HepG2 (cell line): ENCODE results near the gene TRA2B. TPM values are rescaled to one million over a fixed set of nuclear protein-coding genes. Genes with fewer than 3 reads are reported as not detected.
A peak's percentile ranks its signal among the peaks of the same experiment; 100 is the strongest.
"Not testable (repeated sequence)": the region's sequence is repeated elsewhere in the genome, so short reads cannot be mapped to it uniquely, and the experiment has no call there.

Source experiments
- ATAC-seq: fragments of 200-7000 bp; cut with Tn5 transposase; 3 replicates; pipeline ENCODE4 v1.9.1; 2020; ENCODE audit warnings: mild to moderate bottlenecking, moderate library complexity
- BruUV-seq: library from RNA; stranded (reverse); fragments of 400-500 nt; replicated peaks from 2 replicates; lab custom pipeline; 2021; lab: Mats Ljungman, UMichigan
- CTCF ChIA-PET: fragments of 300-600 bp; formaldehyde crosslinking; extraction: SDS; loops from one replicate; lab custom pipeline; 2021; ENCODE audit warnings: low total read pairs, inconsistent platforms, low intra/inter-chr PET ratio; lab: Yijun Ruan, JAX
- POLR2A ChIA-PET: fragments of 350-600 bp; sonication (Branson Sonifier 250); formaldehyde crosslinking; loops from one replicate; lab custom pipeline; 2020; ENCODE audit warnings: antibody characterized with exemption, inconsistent platforms; lab: Yijun Ruan, JAX
- DNase-seq: peaks from one replicate; pipeline ENCODE4 v3.0.0-alpha.2; 2015; ENCODE audit warnings: low spot score
- FAIRE-seq: peaks from 3 replicates; lab custom pipeline; 2011; peaks lifted over from hg19 to GRCh38; lab: Jason Lieb, UNC
- H2AFZ ChIP-seq: one replicate; pipeline ENCODE4 v1.6.1; 2011; ENCODE audit warnings: low read length, inconsistent platforms
- H3K27ac ChIP-seq: fragments of 300-600 bp; 3 replicates; pipeline ENCODE4 v1.8.0; 2011; ENCODE audit warnings: mixed run types, mild to moderate bottlenecking, mixed read lengths, low read length, inconsistent platforms; ENCODE audit not compliant: insufficient read depth; ENCODE audit errors: extremely low read length
- H3K27me3 ChIP-seq, 2 experiments: fragments of 200-600 bp in 1 of 2; 2 replicates in 1 of 2; 3 replicates in 1 of 2; pipeline versions ENCODE4 v1.6.0 to v1.8.0; 2011; ENCODE audit warnings: low read length in 2 of 2, mild to moderate bottlenecking in 2 of 2, moderate library complexity in 2 of 2, inconsistent platforms in 1 of 2; ENCODE audit not compliant: insufficient read depth in 2 of 2, control insufficient read depth in 1 of 2
- H3K36me3 ChIP-seq, 2 experiments: fragments of 200-600 bp in 1 of 2; replicated peaks in 1 of 2; 2 replicates in 1 of 2; 3 replicates in 1 of 2; pipeline versions ENCODE4 v1.5.1 to v1.8.0; 2011; ENCODE audit warnings: low read length in 2 of 2, inconsistent platforms in 1 of 2; ENCODE audit not compliant: insufficient read depth in 2 of 2, control insufficient read depth in 1 of 2
- H3K4me1 ChIP-seq: 2 replicates; pipeline ENCODE4 v1.5.1; 2012; ENCODE audit warnings: low read length, inconsistent platforms; ENCODE audit not compliant: insufficient read depth
- H3K4me2 ChIP-seq: 2 replicates; pipeline ENCODE4 v1.6.0; 2011; ENCODE audit warnings: low read depth, low read length, inconsistent platforms
- H3K4me3 ChIP-seq, 3 experiments: fragments of 200-600 bp in 1 of 3; sonication (generic), shearing (Covaris generic) in 1 of 3; replicated peaks in 1 of 3; 2 replicates each; pipeline ENCODE4 v1.5.1; 2011 to 2016; ENCODE audit warnings: low read length in 3 of 3, inconsistent platforms in 2 of 3, low read depth in 2 of 3, mild to moderate bottlenecking in 2 of 3, control low read depth in 1 of 3, mixed read lengths in 1 of 3; ENCODE audit not compliant: insufficient read depth in 1 of 3
- H3K79me2 ChIP-seq: one replicate; pipeline ENCODE4 v1.6.1; 2011; ENCODE audit warnings: low read length, inconsistent platforms; ENCODE audit not compliant: insufficient read depth
- H3K9ac ChIP-seq: 2 replicates; pipeline ENCODE4 v1.6.0; 2011; ENCODE audit warnings: mild to moderate bottlenecking, low read depth, low read length, inconsistent platforms; ENCODE audit not compliant: insufficient read depth
- H3K9me3 ChIP-seq: 2 replicates; pipeline ENCODE4 v1.5.1; 2012; ENCODE audit warnings: mild to moderate bottlenecking, low read length
- H4K20me1 ChIP-seq: 2 replicates; pipeline ENCODE4 v1.6.0; 2011; ENCODE audit warnings: inconsistent platforms, mild to moderate bottlenecking, low read length, moderate library complexity; ENCODE audit not compliant: insufficient read depth
- POLR2A ChIP-seq, 2 experiments: IDR thresholded peaks; 2 replicates each; pipeline ENCODE4 v1.6.1; 2011; ENCODE audit warnings: low read depth in 2 of 2, low read length in 2 of 2, mild to moderate bottlenecking in 1 of 2, moderate library complexity in 1 of 2; ENCODE audit not compliant: insufficient read depth in 1 of 2
- POLR2G ChIP-seq: fragments of 200-400 bp; formaldehyde crosslinking; IDR thresholded peaks from 2 replicates; pipeline ENCODE4 v1.6.1; 2018; ENCODE audit warnings: mild to moderate bottlenecking, low read depth, low read length, moderate library complexity
- WGBS: methylation state at CpG from one replicate; pipeline ENCODE4 v1.1.6; 2017; ENCODE audit warnings: low lambda C conversion rate; 5-methylcytosine and 5-hydroxymethylcytosine counted together
- in situ Hi-C: cut with HindIII; loops from 2 replicates; pipeline ENCODE4 v1.10.0; 2017; ENCODE audit warnings: low pct_unique_long_range_greater_than_20kb; ENCODE audit not compliant: extremely low pct_ligation_motif_present
- intact Hi-C: fragments of 100-400 bp; cut with micrococcal nuclease; formaldehyde crosslinking; loops from one replicate; pipeline ENCODE4 v1.10.0; 2022; ENCODE audit not compliant: unreplicated experiment
- polyA plus RNA-seq, 8 experiments: library from polyadenylated mRNA; depleted of rRNA in 3 of 8; stranded (reverse) in 7 of 8; unstranded in 1 of 8; fragments of >200 nt; fragmentation: Illumina TruSeq in 4 of 8; extraction: Trizol in 4 of 8; gene quantifications; 2 replicates each; pipeline versions ENCODE4 v1.2.1 to v1.2.3, GENCODE V29; 2011 to 2016; ENCODE audit warnings: low read depth in 4 of 8, missing spikeins in 1 of 8, mixed read lengths in 1 of 8; ENCODE audit not compliant: insufficient read depth in 1 of 8
- total RNA-seq, 5 experiments: library from RNA; depleted of rRNA; stranded (reverse); fragments of >200 nt; fragmentation: Illumina TruSeq; extraction: Trizol; gene quantifications; 2 replicates each; pipeline ENCODE4 v1.2.3, GENCODE V29; 2016; ENCODE audit warnings: low read depth in 1 of 5

TRA2B gene
- total and polyA plus RNA-seq, 2 of the 13 experiments (the other 11 are each of a cell fraction or from before 2014, with no cell fraction given) = 105 to 241 TPM

DNA sequence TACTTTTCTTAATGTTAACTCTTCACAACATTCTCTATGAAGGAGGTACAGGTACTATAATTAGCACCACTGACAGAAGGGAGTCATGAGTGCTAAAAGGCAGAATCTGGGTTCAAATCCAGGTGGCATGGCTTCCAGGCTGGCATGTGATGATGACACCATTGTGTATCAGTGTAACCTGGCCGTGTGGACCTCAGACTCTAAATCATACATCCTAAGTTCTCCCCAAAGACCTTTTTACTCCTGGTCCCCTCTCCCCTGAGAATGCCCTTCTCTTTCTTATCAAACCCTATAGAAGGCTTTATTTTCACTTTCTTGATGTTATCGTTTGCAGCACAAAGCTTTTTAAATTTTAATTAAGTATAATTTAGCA is 26.8 kb downstream of the TRA2B start:
- BruUV-seq, H3K4me3 ChIP-seq, in situ Hi-C loops: not testable (repeated sequence)
- peak in 1 of 2 experiments; percentile 18; a peak in 1 of 4 replicates for TF ChIP-seq POLR2A (IDR thresholded peaks at IDR 0.05; ENCODE audit: insufficient read depth in 1 of 2, low read depth in 2 of 2, low read length in 2 of 2)
- TF ChIP-seq POLR2G = peak; percentile 57
- TF ChIP-seq, all 625 proteins: peak for 2; not testable (repeated sequence) for 623
- H3K9me3 ChIP-seq, H3K79me2 ChIP-seq, H3K9ac ChIP-seq, FAIRE-seq, H3K4me2 ChIP-seq, H3K27ac ChIP-seq, H3K36me3 ChIP-seq, H3K4me1 ChIP-seq, H3K27me3 ChIP-seq, CTCF ChIA-PET, H2AFZ ChIP-seq, DNase-seq: not testable (repeated sequence)
- intact Hi-C loops = loop anchor here (5.0 kb wide), 1 partner anchor 84 kb away; the partner anchor contains the start of gene IGF2BP2
- peaks cover 17% of the 10 kb centered on the region for H4K20me1 ChIP-seq
- WGBS = 38% methylated on average over 2 of the region's 2 CpGs
- ATAC-seq = peak; percentile 11
- POLR2A ChIA-PET = interaction anchor here (1.5 kb wide), 1 partner anchor 52 kb away, joined by 4 read pairs; no protein-coding TSS in a partner anchor

DNA sequence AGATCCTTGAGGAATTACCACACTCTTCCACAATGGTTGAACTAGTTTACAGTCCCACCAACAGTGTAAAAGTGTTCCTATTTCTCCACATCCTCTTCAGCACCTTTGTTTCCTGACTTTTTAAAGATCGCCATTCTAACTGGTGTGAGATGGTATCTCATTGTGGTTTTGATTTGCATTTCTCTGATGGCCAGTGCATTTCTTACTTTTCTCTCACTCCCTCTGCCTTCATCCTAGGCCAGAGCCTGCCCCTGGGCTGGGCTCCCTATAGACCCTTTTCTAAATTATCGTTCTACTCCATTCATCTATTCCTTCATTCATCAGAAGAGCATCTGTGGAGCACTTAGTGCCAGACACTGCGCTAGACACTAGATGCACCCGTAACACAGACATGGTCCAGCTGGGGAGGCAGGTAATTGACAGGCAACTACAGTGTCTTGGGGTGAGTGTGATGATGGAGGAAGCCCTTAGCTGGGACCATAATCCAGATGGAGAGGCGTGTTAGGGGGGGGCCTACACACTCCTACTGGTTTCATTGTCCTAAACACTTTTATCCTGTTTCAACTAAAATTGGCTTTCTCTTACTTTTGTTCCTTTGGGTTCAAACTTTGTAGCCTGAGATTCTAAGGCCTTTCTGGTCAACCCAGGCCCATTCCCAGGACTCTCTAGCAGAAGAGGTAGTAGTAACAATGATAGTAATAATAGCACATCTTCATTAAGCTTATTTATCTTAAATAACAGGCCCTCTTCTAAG is 27.3 kb downstream of the TRA2B start:
- BruUV-seq, H3K9ac ChIP-seq, H3K4me1 ChIP-seq, POLR2A ChIA-PET, H3K27ac ChIP-seq, FAIRE-seq: not testable (repeated sequence)
- TF ChIP-seq POLR2G = peak; percentile 12; the same call in 1 of the 2 replicates
- TF ChIP-seq, all 625 proteins: peak for 1; not testable (repeated sequence) for 624
- in situ Hi-C loops, H2AFZ ChIP-seq, DNase-seq, H3K27me3 ChIP-seq, H3K4me2 ChIP-seq, H3K79me2 ChIP-seq, H3K36me3 ChIP-seq, CTCF ChIA-PET, H3K9me3 ChIP-seq, H3K4me3 ChIP-seq: not testable (repeated sequence)
- 73% methylated on average over 5 of the region's 5 CpGs for WGBS
- ATAC-seq = peak; percentile 56
- intact Hi-C loops = loop anchor here (5.0 kb wide), 1 partner anchor 83 kb away; the partner anchor contains the start of gene IGF2BP2
- peaks cover 12% of the 10 kb centered on the region for H4K20me1 ChIP-seq

GRCh38 chr3:185909913-185910312 is 27.9 kb downstream of the TRA2B start:
- BruUV-seq = not testable (repeated sequence)

More at GRCh38 chr3:185909913-185910312, 27.9 kb downstream of the TRA2B start:
- H2AFZ ChIP-seq, POLR2A ChIA-PET, H3K9me3 ChIP-seq, FAIRE-seq, H3K36me3 ChIP-seq, H3K27ac ChIP-seq, ATAC-seq, H3K79me2 ChIP-seq, H3K4me3 ChIP-seq, H4K20me1 ChIP-seq, H3K27me3 ChIP-seq, DNase-seq, H3K4me2 ChIP-seq, CTCF ChIA-PET, H3K9ac ChIP-seq, H3K4me1 ChIP-seq: not testable (repeated sequence)
- intact Hi-C loops = loop anchor here (5.0 kb wide), 2 partner anchors 83 to 248 kb away; partner anchors contain the start of gene IGF2BP2
- WGBS = 68% methylated on average over 4 of the region's 4 CpGs
- in situ Hi-C loops = loop anchor here (10.0 kb wide), 1 partner anchor 255 kb away; no protein-coding TSS in a partner anchor
